GM12878 (cell line): ENCODE measurements around the gene DUSP16. TPM values are rescaled to one million over a fixed set of nuclear protein-coding genes. Genes with fewer than 3 reads are reported as not detected.
A peak's percentile ranks its signal among the peaks of the same experiment; 100 is the strongest.

Experiments used
- ESRRA ChIP-seq: IDR thresholded peaks from 2 replicates; pipeline ENCODE4 v1.6.1; 2012; ENCODE audit warnings: mild to moderate bottlenecking, low read length, improper control_type of control experiment
- GATAD2B ChIP-seq: fragments of 450-650 bp; conservative IDR thresholded peaks from 2 replicates; pipeline ENCODE4 v1.6.1; 2017; ENCODE audit warnings: low read depth, mild to moderate bottlenecking, moderate library complexity
- HDAC2 ChIP-seq: fragments of 200-600 bp; sonication (generic); IDR thresholded peaks from 2 replicates; pipeline ENCODE4 v1.6.1; 2017
- IKZF1 ChIP-seq: fragments of 450-650 bp; conservative IDR thresholded peaks from 2 replicates; pipeline ENCODE4 v1.6.1; 2017; ENCODE audit warnings: antibody characterized with exemption, mild to moderate bottlenecking
- MEF2B ChIP-seq: fragments of 450-650 bp; IDR thresholded peaks from 2 replicates; pipeline ENCODE4 v1.6.1; 2018; ENCODE audit warnings: mild to moderate bottlenecking, moderate library complexity; ENCODE audit not compliant: partially characterized antibody, poor library complexity, severe bottlenecking
- MXI1 ChIP-seq: fragments of 150-350 bp; IDR thresholded peaks from 2 replicates; pipeline ENCODE4 v1.6.1; 2011; ENCODE audit warnings: low read depth, mild to moderate bottlenecking, inconsistent platforms, low read length, improper control_type of control experiment
- PKNOX1 ChIP-seq: fragments of 450-650 bp; IDR thresholded peaks from 2 replicates; pipeline ENCODE4 v1.6.1; 2016; ENCODE audit warnings: mild to moderate bottlenecking
- POLR2AphosphoS5 ChIP-seq: IDR thresholded peaks from 2 replicates; pipeline ENCODE4 v1.6.1; 2011; ENCODE audit warnings: mild to moderate bottlenecking, low read length, inconsistent platforms
- SIN3A ChIP-seq: IDR thresholded peaks from 2 replicates; pipeline ENCODE4 v1.6.1; 2012; ENCODE audit warnings: low read depth, low read length, improper control_type of control experiment
- TARDBP ChIP-seq: IDR thresholded peaks from 2 replicates; pipeline ENCODE4 v1.6.1; 2016; ENCODE audit warnings: borderline replicate concordance
- polyA plus RNA-seq, 11 experiments: library from polyadenylated mRNA; depleted of rRNA in 4 of 11; unstranded in 6 of 11; stranded (reverse) in 5 of 11; fragments of >200 nt; fragmentation: Nextera tagmentation in 4 of 11; fragmentation: Illumina TruSeq in 1 of 11; extraction: Ambion mirVana in 4 of 11; extraction: Trizol in 1 of 11; gene quantifications; 1 replicate in 1 of 11; 2 replicates in 10 of 11; pipeline versions ENCODE4 v1.2.1 to v1.2.3, GENCODE V29; 2011 to 2016; ENCODE audit warnings: inconsistent platforms in 2 of 11, missing spikeins in 2 of 11, low read depth in 1 of 11
- total RNA-seq, 4 experiments: library from RNA; depleted of rRNA in 3 of 4; stranded (reverse); fragments of >200 nt in 3 of 4; fragmentation: Illumina TruSeq in 1 of 4; extraction: Trizol in 1 of 4; gene quantifications; 2 replicates each; pipeline versions ENCODE4 v1.2.1 to v1.2.3, GENCODE V29; 2013 to 2021
- TF ChIP-seq, protein P1 (sequence below): fragments of 450-650 bp; IDR thresholded peaks from 2 replicates; pipeline ENCODE4 v1.6.1; 2017; ENCODE audit warnings: mild to moderate bottlenecking, low read depth, inconsistent platforms; ENCODE audit not compliant: poor library complexity, severe bottlenecking
- TF ChIP-seq, protein P2 (sequence below): IDR thresholded peaks from 2 replicates; pipeline ENCODE4 v1.6.1; 2012; ENCODE audit warnings: low read depth, low read length, improper control_type of control experiment

The DUSP16 gene
- total and polyA plus RNA-seq, 10 of the 15 experiments (the other 5 are each of a cell fraction or from before 2014, with no cell fraction given), result 3.9 to 75.3 (median 26.8) TPM

DNA sequence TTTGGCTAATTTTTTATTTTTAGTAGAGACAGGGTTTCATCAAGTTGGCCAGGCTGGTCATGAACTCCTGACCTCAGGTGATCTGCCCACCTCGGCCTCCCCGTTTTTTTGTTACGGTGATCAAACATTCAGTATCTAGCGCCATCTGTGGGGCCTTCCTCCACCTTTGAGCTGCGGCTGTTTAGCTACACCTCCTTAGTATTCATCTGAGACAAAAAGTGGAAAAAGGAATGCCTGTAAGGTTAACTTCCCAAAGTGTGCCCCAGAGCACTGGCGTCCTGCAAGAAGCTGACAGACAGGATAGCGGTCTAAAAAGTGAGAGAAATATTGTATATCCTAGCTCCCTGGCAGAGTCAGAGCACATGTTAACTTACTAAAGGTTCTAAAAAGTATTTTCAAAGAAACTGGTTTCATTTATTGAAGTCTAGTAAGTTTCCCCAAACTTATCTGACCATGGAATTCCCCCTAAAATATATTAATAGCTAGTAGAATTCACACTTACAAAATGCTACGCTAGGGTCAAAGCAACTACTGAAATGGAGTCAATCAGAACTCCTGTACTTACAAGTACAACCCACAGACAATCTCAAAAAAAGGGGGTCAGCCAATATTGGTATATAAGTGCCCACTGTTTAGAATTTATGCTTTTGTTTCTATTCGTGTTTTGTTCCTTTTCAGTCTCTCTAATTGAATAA, 59.1 kb downstream of the DUSP16 start (continued):
- TF ChIP-seq, protein P1, sequence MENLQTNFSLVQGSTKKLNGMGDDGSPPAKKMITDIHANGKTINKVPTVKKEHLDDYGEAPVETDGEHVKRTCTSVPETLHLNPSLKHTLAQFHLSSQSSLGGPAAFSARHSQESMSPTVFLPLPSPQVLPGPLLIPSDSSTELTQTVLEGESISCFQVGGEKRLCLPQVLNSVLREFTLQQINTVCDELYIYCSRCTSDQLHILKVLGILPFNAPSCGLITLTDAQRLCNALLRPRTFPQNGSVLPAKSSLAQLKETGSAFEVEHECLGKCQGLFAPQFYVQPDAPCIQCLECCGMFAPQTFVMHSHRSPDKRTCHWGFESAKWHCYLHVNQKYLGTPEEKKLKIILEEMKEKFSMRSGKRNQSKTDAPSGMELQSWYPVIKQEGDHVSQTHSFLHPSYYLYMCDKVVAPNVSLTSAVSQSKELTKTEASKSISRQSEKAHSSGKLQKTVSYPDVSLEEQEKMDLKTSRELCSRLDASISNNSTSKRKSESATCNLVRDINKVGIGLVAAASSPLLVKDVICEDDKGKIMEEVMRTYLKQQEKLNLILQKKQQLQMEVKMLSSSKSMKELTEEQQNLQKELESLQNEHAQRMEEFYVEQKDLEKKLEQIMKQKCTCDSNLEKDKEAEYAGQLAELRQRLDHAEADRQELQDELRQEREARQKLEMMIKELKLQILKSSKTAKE, result peak; percentile 24
- no peak for TF ChIP-seq TARDBP
- TF ChIP-seq ESRRA, result no peak
- no peak for TF ChIP-seq HDAC2
- no peak for TF ChIP-seq POLR2AphosphoS5
- TF ChIP-seq, protein P2, sequence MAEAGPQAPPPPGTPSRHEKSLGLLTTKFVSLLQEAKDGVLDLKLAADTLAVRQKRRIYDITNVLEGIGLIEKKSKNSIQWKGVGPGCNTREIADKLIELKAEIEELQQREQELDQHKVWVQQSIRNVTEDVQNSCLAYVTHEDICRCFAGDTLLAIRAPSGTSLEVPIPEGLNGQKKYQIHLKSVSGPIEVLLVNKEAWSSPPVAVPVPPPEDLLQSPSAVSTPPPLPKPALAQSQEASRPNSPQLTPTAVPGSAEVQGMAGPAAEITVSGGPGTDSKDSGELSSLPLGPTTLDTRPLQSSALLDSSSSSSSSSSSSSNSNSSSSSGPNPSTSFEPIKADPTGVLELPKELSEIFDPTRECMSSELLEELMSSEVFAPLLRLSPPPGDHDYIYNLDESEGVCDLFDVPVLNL, result no peak
- TF ChIP-seq IKZF1, result peak; percentile 57
- TF ChIP-seq SIN3A, result no peak
- peak; percentile 30; the same call in 1 of the 2 replicates for TF ChIP-seq MXI1
- TF ChIP-seq PKNOX1, result peak; percentile 38; the same call in 1 of the 2 replicates
- peak; percentile 48 for TF ChIP-seq MEF2B
- TF ChIP-seq GATAD2B, result peak; percentile 57; the same call in 1 of the 2 replicates
- TF ChIP-seq, all 136 proteins: peak for 22
